HG03103 (cell line): ENCODE results near the gene SAP30.

ENCODE experiments used
- ATAC-seq: cut with Tn5 transposase; IDR thresholded peaks from one replicate; pipeline ENCODE4 v1.9.1; 2021; ENCODE audit warnings: low read depth; ENCODE audit not compliant: unreplicated experiment

SAP30 gene

GRCh38 chr4:173365359-173365996, 5.3 kb upstream of the SAP30 start:
- no peak for ATAC-seq

- ATAC-seq, result peak; percentile 20
Measured at GRCh38 chr4:173367285-173367684, 3.5 kb upstream of the SAP30 start.

GRCh38 chr4:173367946-173368345, 2.8 kb upstream of the SAP30 start:
- no peak for ATAC-seq

GRCh38 chr4:173370130-173370476, 651 bp upstream of the SAP30 start:
- peak; percentile 1 for ATAC-seq

GRCh38 chr4:173371292-173372192, 788 bp downstream of the SAP30 start:
- ATAC-seq, result peak; percentile 6

GRCh38 chr4:173374588-173374987, 3.8 kb downstream of the SAP30 start:
- ATAC-seq, result no peak

- no peak for ATAC-seq
Measured at GRCh38 chr4:173379929-173380328, 9.2 kb downstream of the SAP30 start.

GRCh38 chr4:173380987-173381386, 10.2 kb downstream of the SAP30 start:
- no peak for ATAC-seq

- ATAC-seq, result no peak
Measured at GRCh38 chr4:173381610-173382009, 10.9 kb downstream of the SAP30 start.

- ATAC-seq, result no peak
Measured at GRCh38 chr4:173382349-173382748, 11.6 kb downstream of the SAP30 start.

GRCh38 chr4:173386751-173387150, 16.0 kb downstream of the SAP30 start:
- ATAC-seq, result no peak

- ATAC-seq, result no peak
Measured at GRCh38 chr4:173391701-173392100, 20.9 kb downstream of the SAP30 start.

GRCh38 chr4:173397604-173398003, 26.9 kb downstream of the SAP30 start:
- no peak for ATAC-seq

GRCh38 chr4:173398220-173398619, 27.5 kb downstream of the SAP30 start:
- no peak for ATAC-seq

- no peak for ATAC-seq
Measured at GRCh38 chr4:173398779-173399415, 28.1 kb downstream of the SAP30 start, which contains the start of gene SCRG1. SCRG1 (minus strand) TSS chr4:173399116; CDS start chr4:173391414, 7,702 bp downstream.

- ATAC-seq, result no peak
Measured at GRCh38 chr4:173401063-173401462, 30.3 kb downstream of the SAP30 start.

GRCh38 chr4:173403051-173403450, 32.3 kb downstream of the SAP30 start:
- ATAC-seq, result no peak

- no peak for ATAC-seq
Measured at GRCh38 chr4:173404296-173404865, 33.6 kb downstream of the SAP30 start.

GRCh38 chr4:173405840-173406606, 35.3 kb downstream of the SAP30 start:
- peak; percentile 51 for ATAC-seq

- no peak for ATAC-seq
Measured at GRCh38 chr4:173410079-173410478, 39.3 kb downstream of the SAP30 start.
